ENCODE results near the gene PCGF1. TPM values are rescaled to one million over a fixed set of nuclear protein-coding genes. Genes with fewer than 3 reads are reported as not detected.

The PCGF1 gene
- total RNA-seq, 1 donor from 2014 or later = 26.8 TPM

- DNase-seq = peak; percentile 75
- intact Hi-C loops (cut with micrococcal nuclease) = no loop called here
- peak; percentile 90 for ATAC-seq
These were observed 32.8 kb upstream of the PCGF1 start for GRCh38 chr2:74540291-74540690.

- no peak for ATAC-seq
These were observed 31.4 kb upstream of the PCGF1 start for GRCh38 chr2:74538881-74539339.

GRCh38 chr2:74537140-74537539, 29.6 kb upstream of the PCGF1 start:
- intact Hi-C loops (cut with micrococcal nuclease) = no loop called here
- DNase-seq (no peak), ATAC-seq (no peak)

More at GRCh38 chr2:74538881-74539339, 31.4 kb upstream of the PCGF1 start:
- no peak for DNase-seq
- intact Hi-C loops (cut with micrococcal nuclease) = no loop called here

- no peak for ATAC-seq
- DNase-seq = no peak
- intact Hi-C loops (cut with micrococcal nuclease) = no loop called here
These were observed 28.9 kb upstream of the PCGF1 start for GRCh38 chr2:74536166-74536950.

GRCh38 chr2:74535440-74535965, 28.0 kb upstream of the PCGF1 start:
- intact Hi-C loops (cut with micrococcal nuclease) = no loop called here

GRCh38 chr2:74534411-74534810, 26.9 kb upstream of the PCGF1 start:
- DNase-seq (no peak), ATAC-seq (no peak)
- intact Hi-C loops (cut with micrococcal nuclease) = no loop called here

More at GRCh38 chr2:74535440-74535965, 28.0 kb upstream of the PCGF1 start:
- ATAC-seq (no peak), DNase-seq (no peak)

GRCh38 chr2:74533464-74533863, 26.0 kb upstream of the PCGF1 start:
- ATAC-seq = no peak
- intact Hi-C loops (cut with micrococcal nuclease) = no loop called here
- DNase-seq = no peak

- no peak for ATAC-seq
- intact Hi-C loops (cut with micrococcal nuclease) = no loop called here
These were observed 24.7 kb upstream of the PCGF1 start for GRCh38 chr2:74532222-74532621.

GRCh38 chr2:74531666-74532065, 24.2 kb upstream of the PCGF1 start:
- intact Hi-C loops (cut with micrococcal nuclease) = no loop called here
- ATAC-seq (no peak), DNase-seq (no peak)

More at GRCh38 chr2:74532222-74532621, 24.7 kb upstream of the PCGF1 start:
- no peak for DNase-seq

GRCh38 chr2:74530239-74531187, 23.0 kb upstream of the PCGF1 start:
- ATAC-seq = peak; percentile 41
- intact Hi-C loops (cut with micrococcal nuclease) = no loop called here
- peak; percentile 63 for DNase-seq

GRCh38 chr2:74529357-74530238, 22.1 kb upstream of the PCGF1 start, which contains the start of the genes AUP1 and HTRA2:
Gene AUP1 (minus strand): TSS chr2:74529706. CDS start chr2:74529629, 77 bp downstream.
Gene HTRA2 (plus strand): TSS chr2:74529933. CDS start chr2:74530007, 74 bp downstream.
- DNase-seq (peak; percentile 99), ATAC-seq (peak; percentile 95)
- intact Hi-C loops (cut with micrococcal nuclease) = no loop called here

- intact Hi-C loops (cut with micrococcal nuclease) = no loop called here
- ATAC-seq (peak; percentile 4), DNase-seq (no peak)
These were observed 21.3 kb upstream of the PCGF1 start for GRCh38 chr2:74528600-74529356.

GRCh38 chr2:74527741-74528140, 20.2 kb upstream of the PCGF1 start:
- DNase-seq (no peak), ATAC-seq (no peak)
- intact Hi-C loops (cut with micrococcal nuclease) = no loop called here

- no peak for DNase-seq
- intact Hi-C loops (cut with micrococcal nuclease) = no loop called here
These were observed 19.2 kb upstream of the PCGF1 start for GRCh38 chr2:74526649-74527230.

GRCh38 chr2:74525717-74526648, 18.5 kb upstream of the PCGF1 start, which contains the start of gene DQX1:
Gene DQX1 (minus strand): TSS chr2:74526231. CDS start chr2:74525729, 502 bp downstream.
- ATAC-seq = no peak
- intact Hi-C loops (cut with micrococcal nuclease) = no loop called here
- DNase-seq = no peak

More at GRCh38 chr2:74526649-74527230, 19.2 kb upstream of the PCGF1 start:
- no peak for ATAC-seq

All from left ventricle myocardium superior (tissue), 1 donor.